UCSD-AML1 (cell line): ENCODE results near the gene IFI16.
"Not testable (repeated sequence)": the region's sequence is repeated elsewhere in the genome, so short reads cannot be mapped to it uniquely, and the experiment has no call there.

ENCODE experiments used
- DNase-seq: peaks from one replicate; lab custom pipeline; 2025; ENCODE audit not compliant: unreplicated experiment; lab: John Stamatoyannopoulos, UW

Gene IFI16

DNA sequence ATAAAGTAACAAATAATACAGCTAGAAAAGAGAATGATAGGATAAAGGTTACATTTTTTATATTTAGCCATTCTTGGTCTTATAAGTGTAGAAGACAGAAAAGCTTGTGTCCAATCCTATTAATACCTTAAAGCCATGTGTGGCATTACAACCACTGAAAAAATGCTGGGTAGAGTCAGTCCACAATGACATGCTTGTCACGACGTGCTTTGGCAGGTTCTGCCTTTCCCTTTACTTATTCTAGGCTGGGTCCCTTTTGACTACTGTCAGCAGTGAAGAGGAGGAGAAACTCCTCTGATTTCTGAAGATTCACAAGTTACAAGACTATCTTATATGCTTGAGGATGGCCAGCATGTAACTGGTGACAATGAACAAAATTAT is 81.5 kb downstream of the IFI16 start:
- no peak for DNase-seq

DNA sequence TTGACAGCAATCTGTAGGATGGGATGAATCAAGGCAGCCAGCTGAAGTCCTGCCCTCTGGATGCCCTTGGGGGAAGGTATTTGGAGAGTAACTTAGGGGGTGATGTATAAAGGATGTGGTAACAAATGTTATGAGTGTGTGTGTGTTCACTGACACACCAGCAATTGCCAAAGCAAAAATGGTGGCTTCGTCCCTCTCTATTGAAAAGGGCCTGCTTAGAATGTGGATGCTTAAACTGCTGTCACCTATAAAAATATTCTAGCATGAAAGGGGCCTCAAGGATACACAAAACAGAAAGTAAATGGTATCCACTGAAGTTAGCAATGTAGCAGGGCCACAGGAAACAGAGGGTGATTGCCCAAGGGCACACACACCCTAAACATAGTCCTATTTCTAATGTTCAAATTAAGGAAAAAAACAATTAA is 81.9 kb downstream of the IFI16 start:
- DNase-seq = no peak

DNA sequence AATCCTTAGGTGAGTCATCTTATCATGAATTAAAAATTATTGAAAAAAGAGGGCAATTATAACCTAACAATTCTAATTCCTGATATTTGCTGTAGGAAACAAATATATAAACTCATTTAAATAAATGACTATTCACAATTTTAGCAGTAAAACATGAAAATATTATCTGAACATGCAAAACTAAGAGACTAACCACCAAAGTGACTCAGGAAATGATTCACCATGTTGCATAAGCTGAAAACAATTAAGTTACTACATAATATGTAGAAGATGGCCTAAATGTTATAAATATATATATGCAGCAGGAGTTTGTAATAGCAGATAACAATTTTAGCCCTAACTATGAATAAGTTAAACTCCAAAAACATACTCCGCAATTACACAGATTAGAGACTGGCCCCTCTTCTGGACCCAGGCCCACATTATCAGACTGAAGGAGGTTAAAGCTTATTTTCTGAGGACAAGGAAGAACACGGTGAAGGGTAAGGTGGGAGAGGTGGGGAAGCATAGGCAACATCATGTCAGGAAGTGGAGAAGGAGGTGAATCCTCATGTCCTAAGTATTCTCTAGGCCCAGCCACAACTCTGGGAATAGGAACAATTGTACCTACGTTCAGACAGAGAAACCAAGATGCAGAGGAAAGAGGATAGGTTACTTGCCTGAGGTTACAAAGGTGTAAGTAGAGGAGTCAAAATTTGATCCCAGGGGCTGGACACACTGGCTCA is 82.5 kb downstream of the IFI16 start:
- no peak for DNase-seq

- no peak for DNase-seq
Measured at GRCh38 chr1:159098596-159098995, 88.9 kb downstream of the IFI16 start.

GRCh38 chr1:159100589-159100988 is 90.9 kb downstream of the IFI16 start:
- DNase-seq = no peak

- not testable (repeated sequence) for DNase-seq
Measured at GRCh38 chr1:159103021-159103420, 93.3 kb downstream of the IFI16 start.
